Measurements from ENCODE around the gene DNMT3L.

Gene DNMT3L

DNA sequence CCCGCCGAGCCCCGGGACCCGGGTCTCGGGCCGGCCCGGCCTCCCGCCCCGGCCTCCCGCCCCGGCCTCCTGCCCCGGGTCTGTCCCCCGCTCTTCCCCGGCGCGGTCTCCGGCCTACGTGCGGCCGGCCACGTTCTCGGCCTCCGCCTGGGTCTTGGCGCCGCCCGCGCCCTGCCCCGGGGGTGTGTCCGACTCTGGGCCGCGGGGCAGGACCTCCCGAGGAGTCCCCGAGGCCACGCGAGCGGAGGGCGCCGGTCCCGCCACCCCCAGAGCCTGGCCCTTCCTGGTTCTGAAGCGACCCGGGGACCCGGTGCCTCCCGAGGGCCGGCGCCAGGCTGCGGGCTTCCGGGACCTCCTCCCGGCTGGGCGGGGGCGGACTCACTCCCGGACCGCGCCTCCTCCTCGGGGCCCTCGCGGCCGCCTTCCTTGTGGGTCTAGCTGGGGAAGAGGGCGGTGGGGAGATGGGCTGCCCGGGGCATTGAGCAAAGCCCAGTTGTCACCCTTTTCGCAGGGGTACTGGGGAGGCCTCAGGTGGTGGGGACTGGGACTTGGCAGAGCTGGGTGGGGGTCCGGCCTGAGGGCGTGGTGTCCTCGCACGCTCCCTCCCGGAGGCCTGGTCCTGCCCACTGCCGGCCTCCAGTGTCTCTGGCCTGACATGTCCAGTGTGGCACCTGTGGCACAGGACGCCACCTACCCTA lies 38.7 kb upstream of the DNMT3L start:
- TF ChIP-seq REST (IDR thresholded peaks at IDR 0.05; ENCODE audit: insufficient read depth in 1 of 2, low read depth in 2 of 2, low read length in 2 of 2) (no peak), TAF1 (IDR thresholded peaks at IDR 0.05; ENCODE audit: borderline replicate concordance, insufficient read depth, low read length) (0 out of 2 replicates have a peak, but pooled peaks have one; percentile 20), SIN3A (IDR thresholded peaks at IDR 0.05; ENCODE audit: borderline replicate concordance, insufficient read depth, low read length) (no peak), FOXP2 (optimal IDR thresholded peaks at IDR 0.05; ENCODE audit: borderline replicate concordance, extremely low read depth, extremely low read length, insufficient read depth) (no peak), POLR2AphosphoS5 (IDR thresholded peaks at IDR 0.05; ENCODE audit: low read depth, low read length) (peak; percentile 68)

GRCh38 chr21:44299458-44300261 lies 38.0 kb upstream of the DNMT3L start, which contains the start of gene PFKL:
Gene PFKL (plus strand): TSS chr21:44300053. CDS start chr21:44300106, 53 bp downstream.
- TF ChIP-seq FOXP2 (optimal IDR thresholded peaks at IDR 0.05; ENCODE audit: borderline replicate concordance, extremely low read depth, extremely low read length, insufficient read depth) (no peak), POLR2AphosphoS5 (IDR thresholded peaks at IDR 0.05; ENCODE audit: low read depth, low read length) (no peak; the same call in 1 of the 2 replicates), TAF1 (IDR thresholded peaks at IDR 0.05; ENCODE audit: borderline replicate concordance, insufficient read depth, low read length) (0 out of 2 replicates have a peak, but pooled peaks have one; percentile 15), SIN3A (IDR thresholded peaks at IDR 0.05; ENCODE audit: borderline replicate concordance, insufficient read depth, low read length) (no peak)

DNA sequence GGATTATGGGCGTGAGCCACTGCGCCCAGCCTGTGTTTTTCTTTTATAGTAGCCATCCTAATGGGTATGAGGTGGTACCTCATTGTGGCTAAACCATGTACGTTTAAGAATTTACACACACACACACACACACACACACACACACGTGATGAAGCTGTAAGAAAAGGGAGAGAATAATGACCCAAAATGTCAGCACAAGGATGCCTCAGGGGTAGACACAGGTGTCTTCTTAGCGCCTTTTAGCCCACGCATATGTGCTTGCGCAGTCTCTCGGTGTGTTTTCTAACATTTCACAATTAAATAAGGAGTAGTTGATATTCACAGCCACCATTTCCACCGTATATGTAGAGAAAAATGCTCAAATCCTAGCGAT lies 37.4 kb upstream of the DNMT3L start:
- no peak for TF ChIP-seq FOXP2 (optimal IDR thresholded peaks at IDR 0.05; ENCODE audit: borderline replicate concordance, extremely low read depth, extremely low read length, insufficient read depth)
- TF ChIP-seq POLR2AphosphoS5 (IDR thresholded peaks at IDR 0.05; ENCODE audit: low read depth, low read length), result no peak; the same call in 1 of the 2 replicates
- no peak for TF ChIP-seq SIN3A (IDR thresholded peaks at IDR 0.05; ENCODE audit: borderline replicate concordance, insufficient read depth, low read length)
- TF ChIP-seq TAF1 (IDR thresholded peaks at IDR 0.05; ENCODE audit: borderline replicate concordance, insufficient read depth, low read length), result no peak

GRCh38 chr21:44298301-44298700 lies 36.6 kb upstream of the DNMT3L start:
- TF ChIP-seq POLR2AphosphoS5 (IDR thresholded peaks at IDR 0.05; ENCODE audit: low read depth, low read length), result no peak
- no peak for TF ChIP-seq FOXP2 (optimal IDR thresholded peaks at IDR 0.05; ENCODE audit: borderline replicate concordance, extremely low read depth, extremely low read length, insufficient read depth)
- no peak for TF ChIP-seq TAF1 (IDR thresholded peaks at IDR 0.05; ENCODE audit: borderline replicate concordance, insufficient read depth, low read length)
- TF ChIP-seq SIN3A (IDR thresholded peaks at IDR 0.05; ENCODE audit: borderline replicate concordance, insufficient read depth, low read length), result no peak
- TF ChIP-seq REST (IDR thresholded peaks at IDR 0.05; ENCODE audit: insufficient read depth in 1 of 2, low read depth in 2 of 2, low read length in 2 of 2), result no peak

DNA sequence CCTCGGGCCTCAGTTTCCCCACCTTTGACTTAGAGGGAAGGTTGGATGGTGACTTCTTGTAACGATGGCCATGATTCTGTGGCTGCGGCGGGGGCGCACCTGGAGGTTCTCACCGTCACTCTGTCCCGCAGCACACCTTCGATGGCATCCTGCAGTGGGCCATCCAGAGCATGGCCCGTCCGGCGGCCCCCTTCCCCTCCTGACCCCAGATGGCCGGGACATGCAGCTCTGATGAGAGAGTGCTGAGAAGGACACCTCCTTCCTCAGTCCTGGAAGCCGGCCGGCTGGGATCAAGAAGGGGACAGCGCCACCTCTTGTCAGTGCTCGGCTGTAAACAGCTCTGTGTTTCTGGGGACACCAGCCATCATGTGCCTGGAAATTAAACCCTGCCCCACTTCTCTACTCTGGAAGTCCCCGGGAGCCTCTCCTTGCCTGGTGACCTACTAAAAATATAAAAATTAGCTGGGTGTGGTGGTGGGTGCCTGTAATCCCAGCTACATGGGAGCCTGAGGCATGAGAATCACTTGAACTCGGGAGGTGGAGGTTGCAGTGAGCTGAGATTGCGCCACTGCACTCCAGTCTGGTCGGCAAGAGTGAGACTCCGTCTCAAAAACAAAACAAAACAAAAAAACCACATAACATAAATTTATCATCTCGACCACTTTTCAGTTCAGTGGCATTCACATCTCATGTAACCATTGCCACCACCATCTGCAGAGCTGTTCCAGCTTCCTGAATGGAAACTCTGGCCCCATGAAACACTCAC lies 36.0 kb upstream of the DNMT3L start:
- TF ChIP-seq SIN3A (IDR thresholded peaks at IDR 0.05; ENCODE audit: borderline replicate concordance, insufficient read depth, low read length), result no peak
- TF ChIP-seq POLR2AphosphoS5 (IDR thresholded peaks at IDR 0.05; ENCODE audit: low read depth, low read length), result no peak
- TF ChIP-seq FOXP2 (optimal IDR thresholded peaks at IDR 0.05; ENCODE audit: borderline replicate concordance, extremely low read depth, extremely low read length, insufficient read depth), result no peak
- no peak for TF ChIP-seq TAF1 (IDR thresholded peaks at IDR 0.05; ENCODE audit: borderline replicate concordance, insufficient read depth, low read length)
- no peak for TF ChIP-seq REST (IDR thresholded peaks at IDR 0.05; ENCODE audit: insufficient read depth in 1 of 2, low read depth in 2 of 2, low read length in 2 of 2)

All from PFSK-1 (cell line).